HepG2 (cell line): ENCODE measurements around the gene EFCAB8. TPM values are rescaled to one million over a fixed set of nuclear protein-coding genes. Genes with fewer than 3 reads are reported as not detected.

Experiments
- ATAC-seq: fragments of 200-7000 bp; cut with Tn5 transposase; 3 replicates; pipeline ENCODE4 v1.9.1; 2020; ENCODE audit warnings: mild to moderate bottlenecking, moderate library complexity
- BruUV-seq: library from RNA; stranded (reverse); fragments of 400-500 nt; replicated peaks from 2 replicates; lab custom pipeline; 2021; lab: Mats Ljungman, UMichigan
- CTCF ChIA-PET: fragments of 300-600 bp; formaldehyde crosslinking; extraction: SDS; loops from one replicate; lab custom pipeline; 2021; ENCODE audit warnings: low total read pairs, inconsistent platforms, low intra/inter-chr PET ratio; lab: Yijun Ruan, JAX
- POLR2A ChIA-PET: fragments of 350-600 bp; sonication (Branson Sonifier 250); formaldehyde crosslinking; loops from one replicate; lab custom pipeline; 2020; ENCODE audit warnings: antibody characterized with exemption, inconsistent platforms; lab: Yijun Ruan, JAX
- DNase-seq: peaks from one replicate; pipeline ENCODE4 v3.0.0-alpha.2; 2015; ENCODE audit warnings: low spot score
- FAIRE-seq: peaks from 3 replicates; lab custom pipeline; 2011; peaks lifted over from hg19 to GRCh38; lab: Jason Lieb, UNC
- H2AFZ ChIP-seq: one replicate; pipeline ENCODE4 v1.6.1; 2011; ENCODE audit warnings: low read length, inconsistent platforms
- H3K27ac ChIP-seq: fragments of 300-600 bp; 3 replicates; pipeline ENCODE4 v1.8.0; 2011; ENCODE audit warnings: mixed run types, mild to moderate bottlenecking, mixed read lengths, low read length, inconsistent platforms; ENCODE audit not compliant: insufficient read depth; ENCODE audit errors: extremely low read length
- H3K27me3 ChIP-seq, 2 experiments: fragments of 200-600 bp in 1 of 2; 2 replicates in 1 of 2; 3 replicates in 1 of 2; pipeline versions ENCODE4 v1.6.0 to v1.8.0; 2011; ENCODE audit warnings: low read length in 2 of 2, mild to moderate bottlenecking in 2 of 2, moderate library complexity in 2 of 2, inconsistent platforms in 1 of 2; ENCODE audit not compliant: insufficient read depth in 2 of 2, control insufficient read depth in 1 of 2
- H3K36me3 ChIP-seq, 2 experiments: fragments of 200-600 bp in 1 of 2; replicated peaks in 1 of 2; 2 replicates in 1 of 2; 3 replicates in 1 of 2; pipeline versions ENCODE4 v1.5.1 to v1.8.0; 2011; ENCODE audit warnings: low read length in 2 of 2, inconsistent platforms in 1 of 2; ENCODE audit not compliant: insufficient read depth in 2 of 2, control insufficient read depth in 1 of 2
- H3K4me1 ChIP-seq: 2 replicates; pipeline ENCODE4 v1.5.1; 2012; ENCODE audit warnings: low read length, inconsistent platforms; ENCODE audit not compliant: insufficient read depth
- H3K4me2 ChIP-seq: 2 replicates; pipeline ENCODE4 v1.6.0; 2011; ENCODE audit warnings: low read depth, low read length, inconsistent platforms
- H3K4me3 ChIP-seq, 3 experiments: fragments of 200-600 bp in 1 of 3; sonication (generic), shearing (Covaris generic) in 1 of 3; replicated peaks in 1 of 3; 2 replicates each; pipeline ENCODE4 v1.5.1; 2011 to 2016; ENCODE audit warnings: low read length in 3 of 3, inconsistent platforms in 2 of 3, low read depth in 2 of 3, mild to moderate bottlenecking in 2 of 3, control low read depth in 1 of 3, mixed read lengths in 1 of 3; ENCODE audit not compliant: insufficient read depth in 1 of 3
- H3K79me2 ChIP-seq: one replicate; pipeline ENCODE4 v1.6.1; 2011; ENCODE audit warnings: low read length, inconsistent platforms; ENCODE audit not compliant: insufficient read depth
- H3K9ac ChIP-seq: 2 replicates; pipeline ENCODE4 v1.6.0; 2011; ENCODE audit warnings: mild to moderate bottlenecking, low read depth, low read length, inconsistent platforms; ENCODE audit not compliant: insufficient read depth
- H3K9me3 ChIP-seq: 2 replicates; pipeline ENCODE4 v1.5.1; 2012; ENCODE audit warnings: mild to moderate bottlenecking, low read length
- H4K20me1 ChIP-seq: 2 replicates; pipeline ENCODE4 v1.6.0; 2011; ENCODE audit warnings: inconsistent platforms, mild to moderate bottlenecking, low read length, moderate library complexity; ENCODE audit not compliant: insufficient read depth
- AGO2 ChIP-seq: fragments of 200-400 bp; formaldehyde crosslinking; optimal IDR thresholded peaks from 2 replicates; pipeline ENCODE3; 2017; ENCODE audit warnings: mild to moderate bottlenecking, low read depth, low read length, moderate library complexity
- ATF5 ChIP-seq: sonication (generic); formaldehyde crosslinking; IDR thresholded peaks from 2 replicates; pipeline ENCODE4 v1.4.0; 2020; ENCODE audit warnings: mild to moderate bottlenecking, low read depth, missing genetic modification reagents
- HMG20A ChIP-seq: IDR thresholded peaks from 2 replicates; pipeline ENCODE4 v1.6.1; 2016; ENCODE audit warnings: borderline replicate concordance
- MXI1 ChIP-seq: IDR thresholded peaks from 3 replicates; pipeline ENCODE4 v1.6.1; 2012; ENCODE audit warnings: low read depth, low read length, inconsistent platforms, borderline replicate concordance
- RERE ChIP-seq: IDR thresholded peaks from 2 replicates; pipeline ENCODE4 v1.6.1; 2016; ENCODE audit warnings: low read depth, missing genetic modification reagents, missing compliant biosample characterization
- SATB2 ChIP-seq: sonication (generic); formaldehyde crosslinking; IDR thresholded peaks from 2 replicates; pipeline ENCODE4 v1.5.0; 2020; ENCODE audit warnings: missing genetic modification reagents
- ZBTB10 ChIP-seq: sonication (generic); formaldehyde crosslinking; IDR thresholded peaks from 2 replicates; pipeline ENCODE4 v1.4.0; 2020; ENCODE audit warnings: missing genetic modification reagents, borderline replicate concordance
- ZNF205 ChIP-seq: IDR thresholded peaks from 2 replicates; pipeline ENCODE4 v1.6.1; 2018; ENCODE audit warnings: missing biosample characterization, missing genetic modification reagents
- ZNF597 ChIP-seq: sonication (generic); formaldehyde crosslinking; IDR thresholded peaks from 2 replicates; pipeline ENCODE4 v1.5.0; 2020; ENCODE audit warnings: missing genetic modification reagents
- ZNF687 ChIP-seq: sonication (generic); formaldehyde crosslinking; IDR thresholded peaks from 2 replicates; pipeline ENCODE4 v1.5.1; 2020; ENCODE audit warnings: mild to moderate bottlenecking, missing genetic modification reagents, moderate library complexity
- WGBS: methylation state at CpG from one replicate; pipeline ENCODE4 v1.1.6; 2017; ENCODE audit warnings: low lambda C conversion rate; 5-methylcytosine and 5-hydroxymethylcytosine counted together
- in situ Hi-C: cut with HindIII; loops from 2 replicates; pipeline ENCODE4 v1.10.0; 2017; ENCODE audit warnings: low pct_unique_long_range_greater_than_20kb; ENCODE audit not compliant: extremely low pct_ligation_motif_present
- intact Hi-C: fragments of 100-400 bp; cut with micrococcal nuclease; formaldehyde crosslinking; loops from one replicate; pipeline ENCODE4 v1.10.0; 2022; ENCODE audit not compliant: unreplicated experiment
- polyA plus RNA-seq, 8 experiments: library from polyadenylated mRNA; depleted of rRNA in 3 of 8; stranded (reverse) in 7 of 8; unstranded in 1 of 8; fragments of >200 nt; fragmentation: Illumina TruSeq in 4 of 8; extraction: Trizol in 4 of 8; gene quantifications; 2 replicates each; pipeline versions ENCODE4 v1.2.1 to v1.2.3, GENCODE V29; 2011 to 2016; ENCODE audit warnings: low read depth in 4 of 8, missing spikeins in 1 of 8, mixed read lengths in 1 of 8; ENCODE audit not compliant: insufficient read depth in 1 of 8
- total RNA-seq, 5 experiments: library from RNA; depleted of rRNA; stranded (reverse); fragments of >200 nt; fragmentation: Illumina TruSeq; extraction: Trizol; gene quantifications; 2 replicates each; pipeline ENCODE4 v1.2.3, GENCODE V29; 2016; ENCODE audit warnings: low read depth in 1 of 5

The EFCAB8 gene
- total and polyA plus RNA-seq, 2 of the 13 experiments (the other 11 are each of a cell fraction or from before 2014, with no cell fraction given): 0.15 to 0.22 TPM

- Histone ChIP-seq H2AFZ (no peak overlapping the region), H3K9me3 (no peaks in the 10 kb centered on the region), H3K27me3 (peaks cover 16 to 51% of the 10 kb centered on the region in 2 experiments), H3K27ac (no peak overlapping the region), H3K79me2 (no peaks in the 10 kb centered on the region), H3K9ac (no peak overlapping the region), H3K4me1 (no peaks in the 10 kb centered on the region), H4K20me1 (no peaks in the 10 kb centered on the region), H3K4me2 (no peak overlapping the region), H3K4me3 (no peak overlapping the region), H3K36me3 (no peaks in the 10 kb centered on the region)
- POLR2A ChIA-PET: no interaction called here
- 15% methylated on average over 9 of the region's 9 CpGs for WGBS
- in situ Hi-C loops (loop anchor here (10.0 kb wide), 1 partner anchor 305 kb away; the partner anchor contains the start of gene BPIFA3), intact Hi-C loops (no loop called here)
- no TSS peak for BruUV-seq
- no peak for ATAC-seq
- CTCF ChIA-PET: no interaction called here
- no peak for FAIRE-seq
- DNase-seq: no peak
- TF ChIP-seq ZBTB10 (CRISPR knock-in tag): no peak
- no peak for TF ChIP-seq MXI1
- no peak for TF ChIP-seq HMG20A
- TF ChIP-seq SATB2 (CRISPR knock-in tag): no peak
- TF ChIP-seq ZNF687 (CRISPR knock-in tag): no peak
- no peak for TF ChIP-seq ZNF205 (CRISPR knock-in tag)
- TF ChIP-seq ATF5 (CRISPR knock-in tag): no peak
- no peak for TF ChIP-seq ZNF597 (CRISPR knock-in tag)
- no peak for TF ChIP-seq AGO2
- no peak for TF ChIP-seq RERE (CRISPR knock-in tag)
Measured at GRCh38 chr20:32909451-32909850, 50.7 kb downstream of the EFCAB8 start.
